ENCODE data around the gene HOXA6. TPM values are rescaled to one million over a fixed set of nuclear protein-coding genes. Genes with fewer than 3 reads are reported as not detected.
A peak's percentile ranks its signal among the peaks of the same experiment; 100 is the strongest.

Gene HOXA6
- total RNA-seq, 4 donors from 2014 or later = 0.66 to 0.92 TPM; not detected in 2

GRCh38 chr7:27121684-27122076, 25.9 kb downstream of the HOXA6 start:
- Histone ChIP-seq H3K27me3 (no peaks in the 10 kb centered on the region), H3K9me3 (no peaks in the 10 kb centered on the region), H3K4me1 (peaks cover 33 to 85% (median 80%) of the 10 kb centered on the region in 4 donors), H3K36me3 (no peaks in the 10 kb centered on the region), H3K27ac (replicated peaks in 1 of 4) (peak overlapping the region; percentile 96 to 100 (median 99)), H3K4me3 (peak overlapping the region; percentile 50 to 75 (median 66))
- no peak for DNase-seq (ENCODE audit: extremely low spot score)
- TF ChIP-seq CTCF (IDR thresholded peaks at IDR 0.05) (no peak), POLR2A (IDR thresholded peaks at IDR 0.05; ENCODE audit: low read depth) (no peak), EP300 (IDR thresholded peaks at IDR 0.05) (no peak), POLR2AphosphoS5 (IDR thresholded peaks at IDR 0.05) (no peak)
- WGBS = 20% methylated on average over 7 of the region's 7 CpGs
- intact Hi-C loops (cut with DNase I) = no loop called here

- intact Hi-C loops (cut with DNase I) = no loop called here
- Histone ChIP-seq H3K4me1 (peaks cover 25 to 63% (median 60%) of the 10 kb centered on the region in 4 donors), H3K27ac (replicated peaks in 1 of 4) (peak overlapping the region; percentile 96 to 100 (median 99))
Observed at GRCh38 chr7:27119412-27119911, 28.1 kb downstream of the HOXA6 start.

GRCh38 chr7:27118580-27118979, 29.0 kb downstream of the HOXA6 start:
- no peaks in the 10 kb centered on the region for H3K9me3 ChIP-seq
- H3K4me1 ChIP-seq = peaks cover 18 to 59% (median 57%) of the 10 kb centered on the region in 4 donors
- no peaks in the 10 kb centered on the region for H3K36me3 ChIP-seq
- peak overlapping the region; percentile 96 to 100 (median 99) for H3K27ac ChIP-seq (replicated peaks in 1 of 4)
- WGBS = 32% methylated on average over 3 of the region's 3 CpGs
- DNase-seq (ENCODE audit: extremely low spot score) = no peak
- intact Hi-C loops (cut with DNase I) = no loop called here
- peak overlapping the region; percentile 68 to 88 (median 77) for H3K4me3 ChIP-seq
- H3K27me3 ChIP-seq = no peaks in the 10 kb centered on the region
- TF ChIP-seq POLR2AphosphoS5 (IDR thresholded peaks at IDR 0.05) = no peak
- no peak for TF ChIP-seq EP300 (IDR thresholded peaks at IDR 0.05)
- TF ChIP-seq CTCF (IDR thresholded peaks at IDR 0.05) = no peak
- no peak for TF ChIP-seq POLR2A (IDR thresholded peaks at IDR 0.05; ENCODE audit: low read depth)

More at GRCh38 chr7:27119412-27119911, 28.1 kb downstream of the HOXA6 start:
- Histone ChIP-seq H3K9me3 (no peaks in the 10 kb centered on the region), H3K27me3 (no peaks in the 10 kb centered on the region), H3K4me3 (peak overlapping the region in 3 of 4 donors; percentile 68 to 88 (median 75)), H3K36me3 (no peaks in the 10 kb centered on the region)
- 25% methylated on average over 1 of the region's 1 CpG for WGBS
- TF ChIP-seq POLR2AphosphoS5 (IDR thresholded peaks at IDR 0.05) = peak in 1 of 2 donors; percentile 52
- TF ChIP-seq POLR2A (IDR thresholded peaks at IDR 0.05; ENCODE audit: low read depth) = no peak
- TF ChIP-seq EP300 (IDR thresholded peaks at IDR 0.05) = no peak
- no peak for TF ChIP-seq CTCF (IDR thresholded peaks at IDR 0.05)
- DNase-seq (ENCODE audit: extremely low spot score) = no peak

GRCh38 chr7:27117887-27118491, 29.6 kb downstream of the HOXA6 start:
- Histone ChIP-seq H3K4me3 (peak overlapping the region; percentile 68 to 88 (median 77)), H3K4me1 (peaks cover 12 to 56% (median 53%) of the 10 kb centered on the region in 4 donors)

More at GRCh38 chr7:27117887-27118491, 29.6 kb downstream of the HOXA6 start:
- 27% methylated on average over 19 of the region's 19 CpGs for whole genome bisulfite sequencing
- no peak for DNase-seq (ENCODE audit: extremely low spot score)
- Histone ChIP-seq H3K27me3 (no peaks in the 10 kb centered on the region), H3K27ac (replicated peaks in 1 of 4) (peak overlapping the region; percentile 96 to 100 (median 99)), H3K9me3 (no peaks in the 10 kb centered on the region), H3K36me3 (no peaks in the 10 kb centered on the region)
- intact Hi-C loops (cut with DNase I) = no loop called here
- peak; percentile 13 to 83 for TF ChIP-seq POLR2AphosphoS5 (IDR thresholded peaks at IDR 0.05)
- TF ChIP-seq CTCF (IDR thresholded peaks at IDR 0.05) = no peak

All from esophagus muscularis mucosa (tissue), 4 donors.